ENCODE data around the gene TEX51.

Gene TEX51

DNA sequence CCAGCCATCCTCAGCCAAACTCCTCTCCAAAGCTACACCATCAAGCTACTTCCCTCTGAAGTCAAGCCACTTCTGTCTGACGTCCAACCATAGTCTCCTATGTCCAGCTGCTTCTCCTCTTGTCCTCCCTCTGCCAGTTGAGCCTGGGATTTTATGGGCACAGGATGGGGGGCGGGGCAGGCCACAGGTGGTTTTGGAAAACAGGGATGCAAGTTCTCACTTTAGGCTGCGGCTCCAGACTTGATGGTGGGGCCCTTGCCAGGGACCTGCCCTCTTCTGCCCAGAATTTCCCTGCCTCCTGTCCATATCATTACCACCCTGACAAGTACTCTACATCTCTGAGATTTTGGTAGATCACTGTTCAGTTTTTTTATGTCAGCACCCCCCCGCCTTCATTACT, 41.6 kb downstream of the TEX51 start:
- H3K9ac ChIP-seq: no peak overlapping the region
- H3K9me3 ChIP-seq (ENCODE audit: control insufficient read depth, low read length): no peaks in the 10 kb centered on the region
- H2AFZ ChIP-seq: no peak overlapping the region
- H3K79me2 ChIP-seq: no peaks in the 10 kb centered on the region
- H3K27ac ChIP-seq: no peak overlapping the region
- no peaks in the 10 kb centered on the region for H3K4me1 ChIP-seq
- no peak overlapping the region for H3K4me3 ChIP-seq (ENCODE audit: low read depth, low read length)
- TF ChIP-seq, protein P1, sequence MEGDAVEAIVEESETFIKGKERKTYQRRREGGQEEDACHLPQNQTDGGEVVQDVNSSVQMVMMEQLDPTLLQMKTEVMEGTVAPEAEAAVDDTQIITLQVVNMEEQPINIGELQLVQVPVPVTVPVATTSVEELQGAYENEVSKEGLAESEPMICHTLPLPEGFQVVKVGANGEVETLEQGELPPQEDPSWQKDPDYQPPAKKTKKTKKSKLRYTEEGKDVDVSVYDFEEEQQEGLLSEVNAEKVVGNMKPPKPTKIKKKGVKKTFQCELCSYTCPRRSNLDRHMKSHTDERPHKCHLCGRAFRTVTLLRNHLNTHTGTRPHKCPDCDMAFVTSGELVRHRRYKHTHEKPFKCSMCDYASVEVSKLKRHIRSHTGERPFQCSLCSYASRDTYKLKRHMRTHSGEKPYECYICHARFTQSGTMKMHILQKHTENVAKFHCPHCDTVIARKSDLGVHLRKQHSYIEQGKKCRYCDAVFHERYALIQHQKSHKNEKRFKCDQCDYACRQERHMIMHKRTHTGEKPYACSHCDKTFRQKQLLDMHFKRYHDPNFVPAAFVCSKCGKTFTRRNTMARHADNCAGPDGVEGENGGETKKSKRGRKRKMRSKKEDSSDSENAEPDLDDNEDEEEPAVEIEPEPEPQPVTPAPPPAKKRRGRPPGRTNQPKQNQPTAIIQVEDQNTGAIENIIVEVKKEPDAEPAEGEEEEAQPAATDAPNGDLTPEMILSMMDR (IDR thresholded peaks at IDR 0.05): no peak
- no peaks in the 10 kb centered on the region for H3K36me3 ChIP-seq (ENCODE audit: control insufficient read depth, insufficient read depth, low read length)
- no peaks in the 10 kb centered on the region for H3K27me3 ChIP-seq (ENCODE audit: control insufficient read depth, insufficient read depth, low read length)
- no peak overlapping the region for H3K4me2 ChIP-seq (ENCODE audit: low read length)

DNA sequence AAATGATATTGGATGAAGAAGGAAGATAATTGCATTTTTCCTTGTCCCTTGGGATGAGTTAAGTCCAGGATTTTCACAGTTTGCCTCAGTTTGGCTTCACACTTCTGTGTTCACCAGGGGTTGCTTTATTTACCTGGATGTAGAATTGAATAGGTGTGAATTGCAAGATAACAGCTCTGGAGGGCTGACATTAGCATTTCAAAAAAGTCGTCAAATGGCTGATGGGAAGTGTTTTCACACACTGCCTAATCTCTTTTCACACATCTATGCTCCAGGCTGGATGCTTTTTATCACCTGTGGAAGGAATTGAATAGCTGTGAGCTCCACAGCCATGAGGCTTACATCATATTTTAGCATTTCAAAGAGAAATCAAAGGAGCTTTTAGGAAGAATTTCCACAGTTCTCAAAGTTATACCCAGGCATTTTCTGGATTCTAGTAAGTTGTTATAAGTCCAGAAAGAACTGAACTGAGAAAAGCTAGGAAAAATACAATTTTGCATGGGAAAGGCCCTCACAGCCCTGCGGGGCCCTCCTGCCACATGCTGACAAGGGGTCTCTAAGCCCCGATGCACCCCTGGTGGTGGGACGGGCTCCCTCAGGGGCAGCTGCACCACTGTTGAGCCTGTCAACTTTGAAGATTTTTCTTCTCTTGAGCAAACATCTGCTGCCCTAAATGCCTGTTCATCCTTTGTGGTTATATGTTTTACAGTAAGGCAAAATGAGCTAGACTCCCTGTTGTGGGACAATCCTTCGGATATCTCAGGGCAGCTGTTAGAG, 43.9 kb downstream of the TEX51 start:
- H3K4me2 ChIP-seq (ENCODE audit: low read length): no peak overlapping the region
- no peak overlapping the region for H3K9ac ChIP-seq
- H3K27me3 ChIP-seq (ENCODE audit: control insufficient read depth, insufficient read depth, low read length): no peaks in the 10 kb centered on the region
- no peak overlapping the region for H3K27ac ChIP-seq
- H3K36me3 ChIP-seq (ENCODE audit: control insufficient read depth, insufficient read depth, low read length): no peaks in the 10 kb centered on the region
- H3K79me2 ChIP-seq: no peaks in the 10 kb centered on the region
- TF ChIP-seq, protein P1 (IDR thresholded peaks at IDR 0.05): no peak
- no peaks in the 10 kb centered on the region for H3K9me3 ChIP-seq (ENCODE audit: control insufficient read depth, low read length)
- no peaks in the 10 kb centered on the region for H3K4me1 ChIP-seq
- no peak overlapping the region for H2AFZ ChIP-seq
- H3K4me3 ChIP-seq (ENCODE audit: low read depth, low read length): no peak overlapping the region

DNA sequence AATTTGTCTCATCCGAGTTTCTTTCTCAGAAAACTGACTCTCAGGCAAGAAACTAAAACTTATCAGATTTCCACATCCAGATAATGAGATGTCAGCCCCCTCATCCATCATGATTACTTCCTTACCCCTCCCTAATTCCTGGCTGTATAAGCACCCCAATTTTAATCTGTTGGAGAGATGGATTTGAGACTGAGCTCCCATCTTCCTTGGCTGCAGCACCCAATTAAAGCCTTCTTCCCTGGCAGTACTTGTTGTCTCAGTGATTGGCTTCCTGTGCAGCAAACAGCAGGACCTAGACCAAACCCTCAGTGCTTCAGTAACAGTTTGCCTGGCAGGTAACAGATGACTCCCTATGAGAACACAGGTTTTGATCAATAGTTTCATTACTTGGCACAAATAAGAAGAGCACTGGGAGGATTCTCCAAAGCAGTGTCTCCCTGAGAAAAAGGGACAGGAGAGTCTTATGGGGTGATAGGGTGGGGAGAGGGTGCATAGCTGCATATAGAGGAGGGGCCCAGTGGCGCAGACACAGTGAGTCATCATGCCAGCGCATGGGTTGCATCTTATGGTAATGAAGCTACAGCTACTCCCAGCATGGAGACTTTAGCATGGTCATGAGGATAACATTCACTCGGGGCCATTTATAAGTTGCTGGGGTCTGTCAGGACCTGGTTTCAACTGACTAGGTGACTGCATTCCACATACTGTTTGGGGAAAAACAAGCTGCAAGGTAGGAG, 45.1 kb downstream of the TEX51 start:
- TF ChIP-seq, protein P1 (IDR thresholded peaks at IDR 0.05): no peak
- Histone ChIP-seq H3K4me3 (ENCODE audit: low read depth, low read length) (no peak overlapping the region), H3K27ac (no peak overlapping the region), H3K4me1 (no peaks in the 10 kb centered on the region), H3K4me2 (ENCODE audit: low read length) (no peak overlapping the region), H3K9ac (no peak overlapping the region), H3K9me3 (ENCODE audit: control insufficient read depth, low read length) (no peaks in the 10 kb centered on the region), H3K27me3 (ENCODE audit: control insufficient read depth, insufficient read depth, low read length) (no peaks in the 10 kb centered on the region), H3K79me2 (no peaks in the 10 kb centered on the region), H3K36me3 (ENCODE audit: control insufficient read depth, insufficient read depth, low read length) (no peaks in the 10 kb centered on the region), H2AFZ (no peak overlapping the region)

DNA sequence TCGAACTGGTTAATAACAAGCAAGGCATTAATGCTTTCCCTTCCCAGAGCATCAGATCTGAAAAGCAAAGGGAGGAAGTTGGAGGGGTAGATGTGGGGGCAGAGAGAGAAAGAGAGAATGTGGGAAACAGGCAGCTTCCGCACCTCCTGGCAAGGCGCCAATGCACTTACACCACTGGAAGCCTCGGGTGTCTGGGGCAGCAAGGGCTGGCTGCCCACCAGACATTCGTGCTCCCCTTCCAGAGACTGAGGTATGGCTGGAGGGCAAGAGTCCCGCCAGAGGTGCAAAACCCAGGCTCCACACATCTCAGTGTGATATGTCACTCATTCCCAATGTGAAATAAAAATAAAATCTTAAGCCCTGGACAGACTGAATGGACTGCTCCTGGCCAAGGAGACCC, 46.4 kb downstream of the TEX51 start:
- no peaks in the 10 kb centered on the region for H3K36me3 ChIP-seq (ENCODE audit: control insufficient read depth, insufficient read depth, low read length)
- TF ChIP-seq, protein P1 (IDR thresholded peaks at IDR 0.05): no peak
- H3K9me3 ChIP-seq (ENCODE audit: control insufficient read depth, low read length): no peaks in the 10 kb centered on the region
- H3K79me2 ChIP-seq: no peaks in the 10 kb centered on the region
- H3K4me2 ChIP-seq (ENCODE audit: low read length): no peak overlapping the region
- no peak overlapping the region for H2AFZ ChIP-seq
- H3K9ac ChIP-seq: no peak overlapping the region
- H3K4me3 ChIP-seq (ENCODE audit: low read depth, low read length): no peak overlapping the region
- H3K27ac ChIP-seq: no peak overlapping the region
- H3K27me3 ChIP-seq (ENCODE audit: control insufficient read depth, insufficient read depth, low read length): no peaks in the 10 kb centered on the region
- H3K4me1 ChIP-seq: no peaks in the 10 kb centered on the region
